Ovary (tissue), 9 donors: ENCODE results near the gene ACTR5. TPM values are rescaled to one million over a fixed set of nuclear protein-coding genes. Genes with fewer than 3 reads are reported as not detected.

Source experiments
- DNase-seq, 5 donors: peaks; one replicate each; pipeline ENCODE4 v3.0.0-alpha.2; 2019 to 2020
- H3K27ac ChIP-seq, 2 donors: fragments of 200-600 bp; one replicate each; pipeline versions ENCODE4 v1.5.1 to v1.8.0; 2019 to 2022
- H3K27me3 ChIP-seq: fragments of 200-600 bp; one replicate; pipeline ENCODE4 v1.8.0; 2022
- H3K36me3 ChIP-seq: fragments of 200-600 bp; sonication (generic); one replicate; pipeline ENCODE4 v1.5.1; 2019
- H3K4me1 ChIP-seq: one replicate; pipeline ENCODE4 v1.8.1; 2013; ENCODE audit warnings: mild to moderate bottlenecking, moderate library complexity; ENCODE audit not compliant: insufficient read depth
- H3K4me3 ChIP-seq: fragments of 200-600 bp; sonication (generic); one replicate; pipeline ENCODE4 v1.5.1; 2017
- H3K9me3 ChIP-seq, 2 donors: fragments of 200-600 bp in 1 of 2; sonication (generic) in 1 of 2; one replicate each; pipeline versions ENCODE4 v1.5.1 to v1.8.1; 2013 to 2019; ENCODE audit warnings: mild to moderate bottlenecking in 1 of 2, moderate library complexity in 1 of 2
- EP300 ChIP-seq: sonication (generic); formaldehyde crosslinking; IDR thresholded peaks from one replicate; pipeline ENCODE4 v1.6.1; 2017; ENCODE audit warnings: antibody characterized with exemption
- POLR2A ChIP-seq: fragments of 450-650 bp; IDR thresholded peaks from one replicate; pipeline ENCODE4 v1.6.1; 2017; ENCODE audit warnings: antibody characterized with exemption, mild to moderate bottlenecking, moderate library complexity
- WGBS, 3 donors: extraction: QIAGEN DNeasy Blood & Tissue Kit in 1 of 3; methylation state at CpG; one replicate each; pipeline versions ENCODE4 v1.1.5 to v1.1.7; 2013 to 2017; 5-methylcytosine and 5-hydroxymethylcytosine counted together
- intact Hi-C, 4 donors: fragments of 100-400 bp; cut with DNase I; formaldehyde crosslinking; loops; one replicate each; pipeline versions ENCODE4 v1.11.0 to v1.15.1; 2022 to 2023
- polyA plus RNA-seq, 2 donors: library from polyadenylated mRNA; stranded (reverse); fragments of 200-250 nt in 1 of 2; fragments of 350-450 nt in 1 of 2; fragmentation: Illumina TruSeq in 1 of 2; extraction: RNeasy Lipid Tissue Mini Kit (QIAGEN cat#74804) in 1 of 2; gene quantifications; one replicate each; pipeline ENCODE4 v1.2.3, GENCODE V29; 2013 to 2014
- total RNA-seq, 7 donors: library from RNA; depleted of rRNA in 2 of 7; stranded (reverse); fragments of >200 nt in 2 of 7; fragmentation: NEBNext Ultra II Directional in 3 of 7; extraction: Animal tissue kit (Norgen Biotek cat#: 25700) in 3 of 7; gene quantifications; one replicate each; pipeline versions ENCODE4 v1.1.0 to v1.2.4, GENCODE V29; 2016 to 2023
- TF ChIP-seq, protein P1 (sequence below), 3 donors: fragments of 450-650 bp in 2 of 3; fragments of 200-600 bp in 1 of 3; IDR thresholded peaks; one replicate each; pipeline versions ENCODE4 v1.5.1 to v1.8.0; 2016 to 2022; ENCODE audit warnings: antibody characterized with exemption in 3 of 3, mild to moderate bottlenecking in 1 of 3
- donor health status: DM: no; HTN: no; CAD: no; lungs with moderate emphysema.
- donor health status: DM: no; HTN: no; CAD: no.
- donor health status: Bipolar disorder and iron deficiency.
- donor health status: DM: yes; HTN: yes; CAD: no.
- donor health status: DM: no; HTN: no; CAD: no.
- donor health status: DM: yes; HTN: yes; CAD: no.

ACTR5 gene
- total and polyA plus RNA-seq, 9 donors: 6.2 to 12.3 (median 9.8) TPM

DNA sequence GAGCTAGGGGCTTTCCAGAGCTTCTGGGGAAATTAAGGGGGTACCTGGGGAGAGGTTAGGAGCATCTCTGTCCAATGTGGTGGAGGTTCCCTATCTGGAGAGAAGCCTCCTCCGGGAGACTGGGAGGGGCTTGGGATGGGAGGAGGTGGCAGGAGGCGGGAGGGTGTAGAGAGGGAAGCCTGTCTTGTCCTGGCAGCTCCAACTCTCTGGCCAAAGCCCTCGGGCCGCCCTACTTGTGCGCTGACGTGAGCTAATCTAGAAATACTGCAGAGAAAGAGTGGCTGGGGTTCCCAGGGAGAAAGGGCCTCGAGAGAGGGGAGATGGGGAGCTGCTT, 25.6 kb upstream of the ACTR5 start:
- intact Hi-C loops: no loop called here
- H3K4me1 ChIP-seq: no peaks in the 10 kb centered on the region
- no peaks in the 10 kb centered on the region for H3K27me3 ChIP-seq
- H3K4me3 ChIP-seq: no peak overlapping the region
- H3K27ac ChIP-seq: no peak overlapping the region
- no peak for DNase-seq
- H3K36me3 ChIP-seq: no peaks in the 10 kb centered on the region
- no peak for TF ChIP-seq POLR2A
- TF ChIP-seq EP300: no peak
- TF ChIP-seq, protein P1, sequence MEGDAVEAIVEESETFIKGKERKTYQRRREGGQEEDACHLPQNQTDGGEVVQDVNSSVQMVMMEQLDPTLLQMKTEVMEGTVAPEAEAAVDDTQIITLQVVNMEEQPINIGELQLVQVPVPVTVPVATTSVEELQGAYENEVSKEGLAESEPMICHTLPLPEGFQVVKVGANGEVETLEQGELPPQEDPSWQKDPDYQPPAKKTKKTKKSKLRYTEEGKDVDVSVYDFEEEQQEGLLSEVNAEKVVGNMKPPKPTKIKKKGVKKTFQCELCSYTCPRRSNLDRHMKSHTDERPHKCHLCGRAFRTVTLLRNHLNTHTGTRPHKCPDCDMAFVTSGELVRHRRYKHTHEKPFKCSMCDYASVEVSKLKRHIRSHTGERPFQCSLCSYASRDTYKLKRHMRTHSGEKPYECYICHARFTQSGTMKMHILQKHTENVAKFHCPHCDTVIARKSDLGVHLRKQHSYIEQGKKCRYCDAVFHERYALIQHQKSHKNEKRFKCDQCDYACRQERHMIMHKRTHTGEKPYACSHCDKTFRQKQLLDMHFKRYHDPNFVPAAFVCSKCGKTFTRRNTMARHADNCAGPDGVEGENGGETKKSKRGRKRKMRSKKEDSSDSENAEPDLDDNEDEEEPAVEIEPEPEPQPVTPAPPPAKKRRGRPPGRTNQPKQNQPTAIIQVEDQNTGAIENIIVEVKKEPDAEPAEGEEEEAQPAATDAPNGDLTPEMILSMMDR (IDR thresholded peaks at IDR 0.05): no peak
- WGBS, 3 donors: 0 to 2% (median 1%) methylated on average over 7 of the region's 7 CpGs
- H3K9me3 ChIP-seq: no peaks in the 10 kb centered on the region

DNA sequence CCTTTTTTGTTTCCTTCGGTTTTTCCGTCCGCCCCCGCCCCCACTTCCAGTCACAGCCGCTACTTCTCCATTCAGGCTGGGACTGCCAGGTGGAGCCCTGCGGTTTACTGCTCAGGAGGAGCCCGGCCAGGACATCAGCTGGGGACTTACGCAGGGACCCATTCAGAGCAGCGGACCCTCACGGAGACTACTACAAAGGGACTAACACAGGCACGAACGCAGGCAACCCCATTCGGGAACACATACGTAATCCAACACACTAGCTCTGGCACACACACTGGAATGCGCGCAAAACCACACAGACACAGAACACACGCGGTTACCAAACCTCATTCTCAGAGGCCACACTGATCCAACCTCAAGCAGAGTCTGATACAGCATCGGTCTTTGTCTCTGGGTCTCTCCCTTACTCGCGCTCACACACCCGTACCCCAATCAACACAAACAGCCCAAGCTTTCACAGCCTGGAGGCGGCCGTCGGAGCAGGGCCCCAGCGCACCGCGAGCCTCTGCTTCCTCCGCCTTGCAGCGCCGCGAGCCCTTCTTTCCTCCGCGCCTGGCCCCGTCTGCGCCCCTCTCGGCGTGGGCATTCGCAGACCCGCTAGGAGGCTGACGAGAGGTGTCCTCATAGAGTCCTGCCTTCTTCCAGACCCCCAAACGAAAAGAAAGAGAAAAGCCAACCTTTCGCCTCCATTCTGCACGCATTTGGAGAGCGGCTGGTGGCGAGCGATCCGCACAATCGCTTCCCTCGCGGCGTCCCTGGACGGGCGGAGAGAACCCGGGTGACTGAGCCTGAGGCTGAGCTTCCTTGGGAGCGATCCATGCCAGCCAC, 25.0 kb upstream of the ACTR5 start:
- Histone ChIP-seq H3K36me3 (no peaks in the 10 kb centered on the region), H3K4me1 (no peaks in the 10 kb centered on the region), H3K27me3 (no peaks in the 10 kb centered on the region), H3K9me3 (no peaks in the 10 kb centered on the region), H3K27ac (no peak overlapping the region), H3K4me3 (no peak overlapping the region)
- intact Hi-C loops: no loop called here
- WGBS, 3 donors: 1 to 2% (median 1%) methylated on average over 56 of the region's 56 CpGs
- no peak for DNase-seq
- TF ChIP-seq EP300 (no peak), POLR2A (no peak)
- TF ChIP-seq, protein P1 (IDR thresholded peaks at IDR 0.05): no peak

DNA sequence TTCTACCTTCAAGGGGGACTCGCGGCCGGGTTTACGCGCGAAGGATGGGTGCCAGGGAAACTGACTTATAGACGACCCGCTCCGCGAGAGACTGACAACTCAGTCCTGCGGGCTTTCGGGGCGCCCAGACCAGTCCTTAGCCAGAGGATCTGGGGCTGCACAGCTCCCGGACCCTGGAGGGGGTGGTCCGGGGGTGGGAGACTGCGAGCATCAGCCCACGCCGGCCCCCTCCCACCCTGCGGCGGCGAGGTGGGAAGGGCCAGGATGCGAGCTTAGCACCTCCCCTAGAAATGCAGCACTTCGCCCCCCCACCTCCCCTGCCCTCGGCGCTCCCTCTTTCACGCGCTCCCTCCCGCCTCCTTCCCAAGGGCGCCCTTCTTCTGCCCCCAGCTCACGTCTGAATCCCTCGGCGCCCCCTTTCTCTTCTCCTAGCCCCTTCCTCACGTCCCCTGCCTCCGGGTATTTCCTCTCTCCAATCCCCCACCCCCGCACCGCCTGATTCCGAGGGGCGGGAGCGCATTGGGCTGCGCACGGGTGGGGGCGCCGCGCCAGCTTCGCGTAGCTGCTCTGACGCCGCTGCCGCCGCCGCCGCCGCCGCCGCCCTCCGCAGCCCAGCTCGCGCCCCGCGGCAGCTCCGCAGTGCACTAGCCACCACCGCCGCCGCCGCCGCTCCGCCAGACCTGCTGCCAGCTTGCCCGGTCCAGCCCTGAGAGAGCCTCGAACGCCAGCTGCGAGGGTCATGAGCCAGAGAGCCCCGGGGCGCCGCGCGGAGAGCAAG, 24.2 kb upstream of the ACTR5 start, which contains the start of gene SLC32A1:
TSS of gene SLC32A1 (plus strand) at position 639 of the 778 bp plus-strand sequence. CDS start 239 bp downstream, outside the sequence.
- no peak for DNase-seq
- 1% methylated on average over 44 to 76 of the region's 76 CpGs for WGBS, 3 donors
- Histone ChIP-seq H3K27me3 (no peaks in the 10 kb centered on the region), H3K36me3 (no peaks in the 10 kb centered on the region), H3K4me1 (no peaks in the 10 kb centered on the region), H3K4me3 (no peak within 1 kb of the TSS), H3K27ac (no peak within 1 kb of the TSS), H3K9me3 (no peaks in the 10 kb centered on the region)
- intact Hi-C loops: no loop called here
- TF ChIP-seq POLR2A: no peak
- no peak for TF ChIP-seq EP300
- TF ChIP-seq, protein P1 (IDR thresholded peaks at IDR 0.05): no peak

DNA sequence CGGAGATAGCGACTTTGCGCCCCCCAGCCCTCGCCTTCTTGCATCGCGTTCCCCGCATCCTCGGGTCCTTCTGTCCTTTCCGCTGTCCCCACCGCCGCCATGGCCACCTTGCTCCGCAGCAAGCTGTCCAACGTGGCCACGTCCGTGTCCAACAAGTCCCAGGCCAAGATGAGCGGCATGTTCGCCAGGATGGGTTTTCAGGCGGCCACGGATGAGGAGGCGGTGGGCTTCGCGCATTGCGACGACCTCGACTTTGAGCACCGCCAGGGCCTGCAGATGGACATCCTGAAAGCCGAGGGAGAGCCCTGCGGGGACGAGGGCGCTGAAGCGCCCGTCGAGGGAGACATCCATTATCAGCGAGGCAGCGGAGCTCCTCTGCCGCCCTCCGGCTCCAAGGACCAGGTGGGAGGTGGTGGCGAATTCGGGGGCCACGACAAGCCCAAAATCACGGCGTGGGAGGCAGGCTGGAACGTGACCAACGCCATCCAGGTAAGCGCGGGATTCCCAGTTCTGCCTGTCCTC, 23.6 kb upstream of the ACTR5 start:
- Histone ChIP-seq H3K9me3 (no peaks in the 10 kb centered on the region), H3K27me3 (no peaks in the 10 kb centered on the region), H3K4me3 (no peak overlapping the region), H3K4me1 (no peaks in the 10 kb centered on the region), H3K36me3 (no peaks in the 10 kb centered on the region), H3K27ac (no peak overlapping the region)
- WGBS, 3 donors: 0 to 2% (median 1%) methylated on average over 42 to 46 of the region's 46 CpGs
- no peak for TF ChIP-seq EP300
- no peak for TF ChIP-seq POLR2A
- TF ChIP-seq, protein P1 (IDR thresholded peaks at IDR 0.05): no peak
- DNase-seq: no peak
- intact Hi-C loops: no loop called here
